NCI-H748 (cell line): ENCODE measurements around the gene FBXO11.

Experiments used
- DNase-seq: peaks from one replicate; lab custom pipeline; 2025; ENCODE audit not compliant: unreplicated experiment; lab: John Stamatoyannopoulos, UW

FBXO11 gene

DNA sequence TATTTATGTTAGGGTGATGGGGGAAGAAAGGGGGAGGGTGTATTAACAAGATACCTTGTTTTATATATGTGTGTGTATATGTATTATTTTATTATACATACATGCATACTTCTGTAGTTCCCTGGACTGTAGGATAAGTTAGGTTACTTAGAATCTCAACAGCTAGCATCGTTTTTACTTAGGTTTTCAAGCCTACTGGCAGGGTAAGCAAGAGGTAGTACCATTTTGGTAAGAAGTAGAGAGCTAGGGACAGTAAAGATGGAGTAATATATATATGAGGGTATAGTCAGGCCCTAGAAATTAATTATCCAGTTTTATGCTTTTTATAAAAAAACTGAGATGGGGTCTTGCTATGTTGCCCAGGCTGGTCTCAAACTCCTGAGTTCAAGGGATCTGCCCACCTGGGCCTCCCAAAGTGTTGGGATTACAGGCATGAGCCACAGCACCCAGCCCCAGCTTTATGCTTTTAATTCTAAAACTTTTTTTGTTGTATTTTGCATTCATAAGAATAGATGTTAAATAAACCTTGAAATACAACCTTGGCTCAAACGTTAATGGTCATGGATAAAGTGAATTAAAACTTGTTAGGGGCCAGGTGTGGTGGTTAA, 110.1 kb downstream of the FBXO11 start:
- DNase-seq: no peak

DNA sequence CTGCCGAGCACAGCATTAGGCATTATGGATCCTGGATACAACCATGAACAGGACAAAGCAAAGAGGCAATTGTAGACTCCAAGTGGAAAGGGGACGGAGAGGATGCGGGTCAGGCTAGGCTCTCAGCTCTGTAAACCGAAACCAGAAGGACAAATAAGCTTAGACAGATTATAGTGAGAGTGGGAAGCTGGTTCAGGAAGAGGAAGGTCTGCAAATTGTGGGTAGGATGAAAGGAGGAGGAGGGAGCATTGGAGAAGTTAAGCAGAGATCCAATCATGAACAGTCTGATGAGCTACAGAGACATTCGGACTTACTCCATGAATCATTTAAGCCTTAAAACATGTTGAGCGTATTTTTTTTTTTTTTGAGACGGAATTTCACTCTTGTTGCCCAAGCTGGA, 120.3 kb downstream of the FBXO11 start:
- no peak for DNase-seq

GRCh38 chr2:47784352-47784851, 121.9 kb downstream of the FBXO11 start:
- DNase-seq: no peak

DNA sequence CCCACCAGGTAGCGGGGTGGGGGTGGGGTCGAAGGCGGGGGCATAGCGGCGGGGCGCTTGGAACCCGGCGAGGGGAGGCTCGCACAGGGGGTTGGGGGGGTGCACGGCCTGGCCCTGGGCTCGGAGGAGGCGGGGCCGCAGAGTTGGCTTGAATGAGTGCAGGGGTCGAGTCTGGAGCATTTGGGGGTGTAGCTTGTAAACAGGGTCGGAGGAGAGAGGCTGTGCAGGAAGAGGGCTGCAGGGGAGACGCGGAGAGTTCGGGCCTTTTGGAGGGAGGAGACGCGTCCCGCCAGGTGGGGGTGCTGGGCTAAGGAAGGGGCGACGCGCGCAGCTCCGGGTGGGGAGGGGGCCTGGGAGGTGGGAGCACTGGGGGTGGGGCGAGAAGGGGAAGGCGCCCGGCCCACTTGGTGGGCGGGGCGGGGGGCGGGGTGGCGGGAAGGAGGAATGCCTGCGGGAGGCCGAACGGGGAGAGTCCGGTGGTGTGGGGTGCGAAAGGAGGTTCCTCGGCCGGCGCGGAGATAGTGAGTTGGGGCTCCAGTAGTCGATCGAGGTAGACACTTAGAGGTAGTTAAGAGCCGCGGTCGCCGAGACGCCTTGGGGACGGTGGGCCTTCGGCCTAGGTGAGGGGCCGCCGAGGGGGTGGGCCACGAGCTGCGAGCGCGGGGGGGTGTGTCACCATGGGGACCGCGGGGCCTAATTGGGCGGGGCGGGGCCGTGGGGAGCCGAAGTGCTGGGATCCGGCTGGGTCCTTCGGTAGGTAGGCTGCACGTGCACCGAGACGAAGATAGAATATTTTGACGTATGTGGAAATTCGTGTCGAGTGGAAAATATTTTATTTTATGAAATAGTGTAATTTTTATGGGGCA, 122.6 kb downstream of the FBXO11 start:
- DNase-seq: peak; percentile 79

DNA sequence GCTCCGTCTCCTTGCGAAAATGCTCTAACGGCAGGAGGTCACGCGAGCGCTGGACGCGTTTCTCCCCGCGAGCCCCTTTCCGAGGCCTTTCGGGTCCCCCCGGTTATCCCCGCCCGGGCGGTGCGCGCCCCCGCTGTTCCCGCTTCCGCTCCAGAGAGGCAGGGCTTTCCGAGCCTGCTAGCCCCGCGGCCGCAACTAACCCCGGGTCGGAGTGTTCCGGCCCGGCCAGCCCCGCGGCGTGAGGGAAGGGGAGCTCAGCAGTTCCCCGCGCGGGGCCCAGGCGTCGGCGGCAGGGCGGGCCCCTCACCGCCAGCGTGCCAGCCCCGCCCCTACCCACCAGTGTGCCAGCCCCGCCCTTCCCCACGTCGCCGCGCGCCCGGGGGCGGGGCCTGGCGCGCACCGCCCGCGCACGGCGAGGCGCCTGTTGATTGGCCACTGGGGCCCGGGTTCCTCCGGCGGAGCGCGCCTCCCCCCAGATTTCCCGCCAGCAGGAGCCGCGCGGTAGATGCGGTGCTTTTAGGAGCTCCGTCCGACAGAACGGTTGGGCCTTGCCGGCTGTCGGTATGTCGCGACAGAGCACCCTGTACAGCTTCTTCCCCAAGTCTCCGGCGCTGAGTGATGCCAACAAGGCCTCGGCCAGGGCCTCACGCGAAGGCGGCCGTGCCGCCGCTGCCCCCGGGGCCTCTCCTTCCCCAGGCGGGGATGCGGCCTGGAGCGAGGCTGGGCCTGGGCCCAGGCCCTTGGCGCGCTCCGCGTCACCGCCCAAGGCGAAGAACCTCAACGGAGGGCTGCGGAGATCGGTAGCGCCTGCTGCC, 123.4 kb downstream of the FBXO11 start, which contains the start of gene MSH6:
Gene MSH6 (plus strand): TSS at position 475 of the 815 bp plus-strand sequence. CDS start 89 bp downstream, at position 564.
- peak; percentile 86 for DNase-seq

GRCh38 chr2:47782381-47782670, 124.0 kb downstream of the FBXO11 start:
- peak; percentile 53 for DNase-seq

GRCh38 chr2:47779426-47779790, 126.9 kb downstream of the FBXO11 start:
- DNase-seq: no peak

DNA sequence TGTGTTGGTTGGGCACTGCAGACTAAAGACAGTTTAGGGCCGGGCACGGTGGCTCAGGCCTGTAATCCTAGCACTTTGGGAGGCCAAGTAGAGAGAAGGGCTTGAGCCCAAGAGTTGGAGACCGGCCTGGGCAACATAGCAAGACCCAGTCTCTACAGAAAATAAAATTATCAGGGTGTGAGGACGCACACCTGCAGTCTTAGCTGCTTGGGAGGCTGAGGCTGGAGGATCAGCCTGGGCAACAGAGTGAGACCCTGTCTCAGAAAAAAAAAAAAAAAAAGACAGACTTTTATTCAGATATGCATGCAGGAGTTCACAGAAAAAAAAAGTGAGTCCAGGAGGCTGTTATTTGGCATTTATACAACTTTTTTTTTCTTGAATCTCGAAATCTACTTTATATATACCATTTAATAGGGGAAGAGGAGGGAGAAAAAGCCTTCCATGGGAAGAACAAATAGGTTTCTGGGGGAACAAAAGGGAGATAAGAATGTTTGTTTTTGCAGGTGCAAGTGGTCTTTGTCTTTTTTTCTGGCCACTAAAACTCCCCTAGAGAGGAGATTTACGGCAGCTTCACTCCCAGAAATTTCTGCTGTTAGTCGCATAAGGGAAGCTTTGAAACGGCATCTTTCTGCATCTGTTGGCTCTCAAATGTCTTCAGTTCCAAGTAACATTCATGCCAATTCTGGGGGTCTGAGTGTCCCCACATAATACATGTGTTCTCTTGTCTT, 127.4 kb downstream of the FBXO11 start:
- no peak for DNase-seq

GRCh38 chr2:47777277-47777937, 128.9 kb downstream of the FBXO11 start:
- DNase-seq: no peak

DNA sequence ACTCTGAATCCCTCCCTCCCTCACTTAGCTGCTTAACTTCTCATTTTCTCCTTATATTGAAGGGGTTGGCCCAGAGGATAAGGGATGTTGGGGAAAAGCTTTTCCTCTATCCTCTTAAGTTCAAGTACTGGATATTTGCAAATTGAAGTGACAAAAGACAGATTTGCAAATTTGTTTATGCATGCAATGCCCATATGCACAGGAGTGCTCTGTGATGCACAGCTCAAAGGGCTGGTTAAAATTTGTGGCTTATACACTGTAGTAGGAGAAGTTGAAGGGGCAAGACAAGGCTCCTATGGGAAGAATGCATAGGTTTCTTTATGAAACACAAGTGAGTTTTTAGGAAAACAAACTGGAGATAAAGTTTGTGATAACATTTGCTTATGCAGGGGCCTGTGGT, 131.7 kb downstream of the FBXO11 start:
- DNase-seq: no peak

GRCh38 chr2:47772343-47772742, 134.0 kb downstream of the FBXO11 start:
- DNase-seq: no peak

- peak; percentile 41 for DNase-seq
Observed at GRCh38 chr2:47771211-47771610, 135.1 kb downstream of the FBXO11 start.

DNA sequence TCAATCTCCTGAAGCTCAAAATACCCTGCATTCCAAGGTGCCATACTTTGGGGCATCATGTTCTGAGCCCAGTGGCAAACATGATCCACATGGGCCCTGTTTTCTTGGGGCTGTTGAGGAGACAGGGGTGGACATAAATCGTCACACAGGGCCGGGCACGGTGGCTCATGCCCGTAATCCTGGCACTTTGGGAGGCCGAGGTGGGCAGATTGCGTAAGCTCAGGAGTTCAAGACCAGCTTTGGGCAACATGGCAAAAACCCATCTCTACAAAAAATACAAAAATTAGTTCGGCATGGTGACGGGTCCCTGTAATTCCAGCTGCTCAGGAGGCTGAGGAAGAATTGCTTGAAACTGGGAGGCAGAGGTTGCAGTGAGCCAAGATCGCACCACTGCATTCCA, 137.0 kb downstream of the FBXO11 start:
- no peak for DNase-seq

DNA sequence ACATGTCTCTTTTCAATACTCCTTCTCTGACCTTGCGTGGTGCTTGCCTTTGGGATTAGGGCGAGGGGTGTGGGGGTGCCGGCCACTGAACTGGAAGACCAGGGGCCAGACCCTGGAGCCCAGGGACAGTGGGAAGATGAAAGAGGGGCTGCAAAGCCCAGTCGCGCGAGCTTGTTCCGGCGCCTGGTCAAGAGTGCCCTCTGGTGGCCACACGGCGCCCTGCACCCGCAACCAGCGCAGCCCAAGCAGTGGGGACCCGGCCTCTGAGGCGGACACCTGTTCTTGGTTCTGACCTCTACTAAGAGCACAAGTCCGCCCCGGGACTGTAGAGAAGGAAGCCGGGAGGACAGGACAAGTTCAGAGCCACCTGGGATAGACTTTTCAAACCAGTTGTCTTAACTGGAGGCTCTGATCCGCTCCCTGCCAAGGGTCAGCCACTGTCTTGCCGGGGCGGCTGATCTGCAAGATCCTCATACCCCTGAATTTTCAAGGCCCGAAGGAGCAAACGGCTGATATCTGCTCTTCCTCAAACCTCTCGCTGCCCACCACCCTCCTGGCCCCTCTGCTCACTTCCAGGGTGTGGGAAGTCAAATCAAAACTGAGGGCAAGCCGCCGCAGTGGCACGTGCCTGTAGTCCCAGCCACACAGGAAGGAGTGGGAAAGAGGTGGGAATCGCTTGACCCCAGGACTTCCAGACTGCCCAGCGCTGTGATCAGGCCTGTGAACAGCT, 138.3 kb downstream of the FBXO11 start:
- peak; percentile 43 for DNase-seq

DNA sequence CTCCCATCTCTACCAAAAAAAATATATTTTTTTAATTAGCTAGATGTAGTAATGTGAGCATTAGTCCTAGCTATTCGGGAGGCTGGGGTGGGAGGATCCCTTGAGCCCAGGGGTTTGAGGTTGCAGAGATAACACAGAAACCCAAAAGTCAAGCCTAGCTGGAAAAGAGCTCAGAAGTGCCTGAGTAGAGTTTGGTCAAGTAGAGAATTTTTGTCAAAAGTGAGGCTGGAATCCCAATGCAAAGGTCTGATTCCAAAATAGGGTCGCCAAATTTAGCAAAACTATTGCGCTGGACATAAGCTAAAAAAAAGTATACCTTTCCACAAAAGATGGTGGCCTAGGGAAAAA, 138.8 kb downstream of the FBXO11 start:
- no peak for DNase-seq

DNA sequence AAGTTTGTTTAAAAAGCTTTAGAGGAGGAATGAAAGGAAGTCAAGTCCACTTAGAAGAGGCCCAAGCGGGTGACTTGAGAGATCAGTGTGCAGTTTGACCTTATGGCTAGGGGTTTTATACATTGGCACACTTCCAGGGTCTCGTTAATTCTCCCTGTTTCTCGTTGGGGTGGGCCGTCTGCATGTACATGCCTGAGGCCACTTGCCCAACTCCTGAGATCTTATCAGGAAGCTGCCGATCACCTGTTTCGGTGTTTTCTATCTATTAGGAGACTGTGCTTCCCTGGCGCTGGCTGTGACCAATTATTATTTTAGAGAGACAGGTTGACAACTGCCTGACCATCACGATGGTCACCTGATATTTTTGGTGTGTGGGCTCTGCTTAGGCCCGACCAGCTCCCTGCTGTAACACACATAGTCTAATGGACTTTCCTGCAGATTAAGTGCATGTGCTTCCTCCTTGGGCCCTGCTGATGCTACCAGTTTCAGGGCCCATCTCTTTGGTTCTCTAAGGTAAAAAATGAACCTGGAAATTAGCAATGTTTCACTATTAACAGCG, 154.4 kb downstream of the FBXO11 start:
- no peak for DNase-seq

- no peak for DNase-seq
Observed at GRCh38 chr2:47747878-47748277, 158.4 kb downstream of the FBXO11 start.

- no peak for DNase-seq
Observed at GRCh38 chr2:47744074-47744473, 162.2 kb downstream of the FBXO11 start.

GRCh38 chr2:47741637-47742036, 164.7 kb downstream of the FBXO11 start:
- DNase-seq: no peak

GRCh38 chr2:47741101-47741500, 165.2 kb downstream of the FBXO11 start:
- DNase-seq: no peak
